ENCODE results near the gene RAI14.
"Not testable (repeated sequence)": the region's sequence is repeated elsewhere in the genome, so short reads cannot be mapped to it uniquely, and the experiment has no call there.

The RAI14 gene

DNA sequence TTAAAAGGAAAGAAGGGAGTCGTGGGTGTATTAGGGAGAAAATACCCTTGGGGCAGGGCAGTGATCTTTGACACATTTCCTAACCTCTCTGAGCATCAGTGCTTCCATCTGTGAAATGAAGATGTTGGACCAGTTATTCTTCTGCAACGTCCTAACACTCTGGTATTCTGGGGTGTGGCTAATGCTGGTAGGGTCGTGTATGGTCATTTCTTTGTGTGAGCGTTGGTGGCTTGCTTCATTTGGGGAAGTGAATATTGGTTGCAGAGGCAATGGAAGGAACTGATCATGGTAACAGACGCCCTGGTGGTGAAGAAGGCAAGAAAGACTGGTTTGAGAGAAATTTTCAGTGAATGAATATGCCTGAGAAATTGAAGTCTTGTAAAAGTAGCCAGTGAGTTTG, 114.9 kb downstream of the RAI14 start:
- no peak for TF ChIP-seq CTCF (conservative IDR thresholded peaks at IDR 0.05)
- H3K27ac ChIP-seq: no peak overlapping the region

DNA sequence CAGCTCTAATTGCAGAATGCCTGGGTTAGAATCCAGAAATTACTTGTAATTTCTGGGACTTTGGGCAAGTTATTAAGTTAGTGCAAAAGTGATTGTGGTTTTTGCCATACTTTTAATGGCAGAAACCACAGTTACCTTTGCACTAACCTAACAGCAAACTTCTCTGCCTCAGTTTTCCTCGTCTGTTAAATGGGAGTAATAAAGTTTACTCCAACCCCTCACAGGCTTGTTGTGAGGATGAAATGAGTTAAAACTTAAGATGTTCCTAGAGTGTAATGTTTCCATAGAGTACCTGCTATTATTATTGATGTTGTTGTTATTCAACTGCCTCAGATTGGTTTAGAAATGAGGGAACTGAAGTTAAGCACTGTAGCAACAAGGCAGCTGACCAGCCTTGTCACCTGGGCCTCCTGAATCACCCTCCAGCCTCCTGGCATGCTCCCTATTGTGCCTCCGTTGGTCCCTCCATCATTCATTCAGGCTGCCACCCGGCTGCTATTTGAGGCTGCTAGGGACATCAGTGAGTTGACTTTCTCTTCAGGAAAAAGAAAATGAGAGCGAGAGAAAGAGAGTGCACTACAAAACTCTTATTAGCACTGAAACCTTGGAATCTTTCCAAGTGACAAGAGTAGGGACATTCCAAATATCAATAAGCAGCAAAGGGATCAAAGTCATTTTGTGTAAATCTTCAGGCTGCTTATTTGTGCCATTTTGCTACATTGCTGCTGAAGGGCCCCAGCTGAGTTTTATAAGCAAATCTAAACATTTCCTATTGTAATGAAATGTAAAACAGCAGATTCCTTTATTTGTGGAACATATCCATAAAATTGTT, 116.4 kb downstream of the RAI14 start:
- TF ChIP-seq CTCF (conservative IDR thresholded peaks at IDR 0.05): no peak
- no peak overlapping the region for H3K27ac ChIP-seq

DNA sequence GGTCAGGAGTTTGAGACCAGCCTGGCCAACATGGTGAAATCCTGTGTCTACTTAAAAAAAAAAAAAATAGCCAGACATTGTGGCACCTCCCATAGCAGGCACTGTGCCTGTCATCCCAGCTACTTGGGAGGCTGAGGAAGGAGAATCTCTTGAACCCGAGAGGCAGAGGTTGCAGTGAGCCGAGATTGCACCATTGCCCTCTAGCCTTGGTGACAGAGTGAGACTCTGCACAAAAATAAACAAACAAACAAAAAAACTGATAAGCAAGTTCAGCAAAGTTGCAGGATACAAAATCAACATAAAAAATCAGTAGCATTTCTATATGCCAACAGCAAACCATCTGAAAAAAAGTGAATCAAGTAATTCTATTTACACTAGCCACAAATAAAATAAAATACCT, 118.0 kb downstream of the RAI14 start:
- no peak overlapping the region for H3K27ac ChIP-seq
- TF ChIP-seq CTCF (conservative IDR thresholded peaks at IDR 0.05): no peak

DNA sequence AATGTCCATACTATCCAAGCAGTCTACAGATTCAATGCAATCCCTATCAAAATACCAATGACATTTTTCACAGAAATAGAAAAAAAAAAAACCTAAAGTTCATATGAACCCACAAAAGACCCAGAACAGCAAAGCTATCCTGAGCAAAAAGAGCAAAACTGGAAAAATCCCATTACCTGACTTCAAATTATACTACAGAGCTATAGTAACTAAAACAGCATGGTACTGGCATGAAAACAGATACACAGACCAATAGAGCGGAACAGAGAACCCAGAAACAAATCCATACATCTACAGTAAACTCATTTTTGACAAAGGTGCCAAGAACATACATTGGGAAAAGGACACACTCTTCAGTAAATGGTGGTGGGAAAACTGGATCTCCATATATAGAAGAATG, 118.5 kb downstream of the RAI14 start:
- not testable (repeated sequence) for H3K27ac ChIP-seq

DNA sequence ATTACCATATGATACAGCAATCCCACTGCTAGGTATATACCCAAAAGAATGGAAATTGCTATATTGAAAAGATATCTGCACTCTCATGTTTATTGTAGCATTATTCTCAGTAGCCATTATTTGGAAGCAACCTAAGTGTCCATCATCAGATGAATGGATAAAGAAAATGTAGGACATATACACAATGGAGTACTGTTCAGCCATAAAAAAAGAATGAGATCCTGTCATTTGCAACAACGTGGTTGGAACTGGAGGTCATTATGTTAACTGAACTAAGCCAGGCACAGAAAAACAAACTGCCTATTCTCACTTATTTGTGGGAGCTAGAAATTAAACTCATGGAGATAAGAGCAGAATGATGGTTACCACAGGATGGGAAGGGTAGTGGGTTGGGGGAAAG, 119.8 kb downstream of the RAI14 start:
- H3K27ac ChIP-seq: no peak overlapping the region
- TF ChIP-seq CTCF (conservative IDR thresholded peaks at IDR 0.05): no peak

DNA sequence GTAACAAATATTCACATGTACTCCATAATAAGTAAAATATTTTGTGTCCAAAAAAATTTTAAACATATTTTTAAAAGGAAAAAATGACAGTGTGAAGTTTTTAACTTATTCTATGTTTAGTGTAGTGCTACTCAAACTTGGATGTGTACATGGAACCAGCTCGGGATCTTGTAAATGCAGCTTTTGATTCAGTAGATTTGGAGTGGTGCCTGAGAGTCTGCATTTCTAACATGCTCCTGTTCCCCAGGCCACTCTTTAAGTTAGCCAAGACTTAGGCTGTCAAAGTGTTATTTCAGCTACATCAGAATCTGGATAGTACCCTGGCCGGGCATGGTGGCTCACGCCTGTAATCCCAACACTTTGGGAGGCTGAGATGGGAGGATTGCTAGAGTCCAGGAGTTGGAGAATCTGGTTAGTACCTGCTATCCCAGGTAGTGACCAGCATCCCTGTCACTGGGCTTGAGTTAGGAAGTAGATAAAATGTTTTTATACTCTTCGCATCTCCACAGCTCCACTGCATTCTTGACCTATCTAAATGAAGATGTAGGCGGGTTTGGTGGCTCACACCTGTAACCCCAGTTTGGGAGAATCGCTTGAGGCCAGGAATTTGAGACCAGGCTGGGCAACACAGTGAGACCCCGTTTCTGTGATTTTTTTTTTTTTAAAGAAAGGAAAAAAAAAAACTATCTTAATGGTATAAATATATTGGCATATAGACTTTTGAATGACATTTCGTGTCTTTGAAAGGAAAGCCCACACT, 122.1 kb downstream of the RAI14 start:
- H3K27ac ChIP-seq: no peak overlapping the region
- no peak for TF ChIP-seq CTCF (conservative IDR thresholded peaks at IDR 0.05)

- H3K27ac ChIP-seq: not testable (repeated sequence)
These were observed 127.8 kb downstream of the RAI14 start for GRCh38 chr5:34783892-34784291.

DNA sequence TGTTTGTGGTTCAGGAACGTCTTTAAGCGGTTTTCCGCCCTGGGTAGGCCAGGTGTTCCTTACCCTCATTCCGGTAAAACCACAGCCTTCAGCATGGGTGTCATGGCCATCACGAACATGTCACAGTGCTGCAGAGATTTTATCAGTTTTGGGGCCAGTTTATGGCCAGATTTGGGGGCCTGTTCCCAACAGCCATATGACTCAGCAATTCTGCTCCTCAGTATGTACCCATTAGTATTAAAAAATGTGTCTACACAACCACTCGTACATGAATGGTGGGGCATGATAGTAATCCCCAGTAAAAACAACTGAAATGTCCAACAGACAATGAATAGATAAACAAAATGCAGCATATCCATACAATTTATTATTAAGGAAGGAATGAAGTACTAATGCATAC, 130.9 kb downstream of the RAI14 start:
- no peak overlapping the region for H3K27ac ChIP-seq
- TF ChIP-seq CTCF (conservative IDR thresholded peaks at IDR 0.05): no peak

Data from VCaP (cell line).